ENCODE measurements around the gene TLDC2.

DNA sequence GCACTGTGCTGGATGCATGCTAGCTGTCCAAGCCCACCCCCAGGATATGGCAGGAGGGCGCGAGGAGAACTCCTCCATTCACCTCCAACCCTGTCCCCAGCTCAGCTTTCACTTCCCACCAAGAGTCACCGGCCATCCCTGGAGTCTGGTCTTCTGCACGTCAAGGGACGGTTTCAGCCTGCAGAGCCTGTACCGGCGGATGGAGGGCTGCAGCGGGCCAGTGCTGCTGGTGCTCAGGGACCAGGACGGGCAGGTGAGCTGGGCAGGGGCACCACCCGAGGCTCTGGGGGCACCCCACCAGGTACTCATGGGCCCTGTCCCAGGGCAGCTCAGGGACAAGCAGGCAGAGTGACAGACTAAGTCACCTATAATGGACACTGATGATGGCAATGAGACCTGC is 3.0 kb downstream of the TLDC2 start:
- TF ChIP-seq EZH2phosphoT487 (IDR thresholded peaks at IDR 0.05; ENCODE audit: insufficient read depth, low read depth) (no peak), EZH2 (IDR thresholded peaks at IDR 0.05; ENCODE audit: insufficient read depth, poor library complexity, severe bottlenecking) (no peak)

Data from GM23248 (cell line).